H9 (cell line): ENCODE measurements around the gene NAPEPLD. TPM values are rescaled to one million over a fixed set of nuclear protein-coding genes. Genes with fewer than 3 reads are reported as not detected.

Experiments
- DNase-seq: peaks from one replicate; pipeline ENCODE4 v3.0.0-alpha.2; 2017
- H2AFZ ChIP-seq: one replicate; pipeline ENCODE4 v1.6.1; 2013; ENCODE audit warnings: mild to moderate bottlenecking, low read length, control low read depth, moderate library complexity
- H2AK5ac ChIP-seq: 2 replicates; pipeline ENCODE4 v1.6.1; 2013; ENCODE audit warnings: low read length, control low read depth, mixed read lengths; ENCODE audit not compliant: insufficient read length
- H2BK120ac ChIP-seq: one replicate; pipeline ENCODE4 v1.6.1; 2013; ENCODE audit warnings: low read depth, mild to moderate bottlenecking, low read length, control low read depth, inconsistent platforms; ENCODE audit not compliant: poor library complexity, severe bottlenecking
- H2BK12ac ChIP-seq: 2 replicates; pipeline ENCODE4 v1.6.1; 2013; ENCODE audit warnings: low read length, control low read depth, mixed read lengths, low read depth; ENCODE audit not compliant: insufficient read length
- H2BK15ac ChIP-seq: 2 replicates; pipeline ENCODE4 v1.6.1; 2013; ENCODE audit warnings: low read depth, low read length, control low read depth
- H2BK20ac ChIP-seq: one replicate; pipeline ENCODE4 v1.6.1; 2013; ENCODE audit warnings: low read depth, mild to moderate bottlenecking, low read length, control low read depth, inconsistent platforms; ENCODE audit not compliant: poor library complexity, severe bottlenecking
- H2BK5ac ChIP-seq: 2 replicates; pipeline ENCODE4 v1.6.1; 2013; ENCODE audit warnings: low read length, control low read depth, mixed read lengths; ENCODE audit not compliant: insufficient read length
- H3K14ac ChIP-seq: 2 replicates; pipeline ENCODE4 v1.6.1; 2013; ENCODE audit warnings: low read length, control low read depth; ENCODE audit not compliant: insufficient read depth
- H3K18ac ChIP-seq: 2 replicates; pipeline ENCODE4 v1.6.1; 2013; ENCODE audit warnings: low read depth, mild to moderate bottlenecking, mixed read lengths, low read length, control low read depth; ENCODE audit not compliant: insufficient read length
- H3K23ac ChIP-seq: 2 replicates; pipeline ENCODE4 v1.6.1; 2013; ENCODE audit warnings: low read length, control low read depth, mixed read lengths, low read depth; ENCODE audit not compliant: insufficient read length
- H3K23me2 ChIP-seq: 2 replicates; pipeline ENCODE4 v1.6.1; 2013; ENCODE audit warnings: low read depth, mild to moderate bottlenecking, mixed read lengths, low read length, control low read depth; ENCODE audit not compliant: insufficient read length, poor library complexity, severe bottlenecking
- H3K27ac ChIP-seq: 2 replicates; pipeline ENCODE4 v1.5.1; 2013; ENCODE audit warnings: low read length, control low read depth, mixed read lengths, low read depth; ENCODE audit not compliant: insufficient read length
- H3K27me3 ChIP-seq: 2 replicates; pipeline ENCODE4 v1.6.1; 2013; ENCODE audit warnings: low read length, control low read depth, inconsistent platforms; ENCODE audit not compliant: insufficient read depth
- H3K4ac ChIP-seq: 2 replicates; pipeline ENCODE4 v1.6.1; 2013; ENCODE audit warnings: low read depth, mild to moderate bottlenecking, control low read depth, inconsistent platforms, low read length, moderate library complexity
- H3K4me1 ChIP-seq: 2 replicates; pipeline ENCODE4 v1.6.1; 2013; ENCODE audit warnings: low read length, control low read depth, inconsistent platforms; ENCODE audit not compliant: insufficient read depth
- H3K4me2 ChIP-seq: 2 replicates; pipeline ENCODE4 v1.6.1; 2013; ENCODE audit warnings: low read length, control low read depth, mixed read lengths; ENCODE audit not compliant: insufficient read length, insufficient read depth
- H3K56ac ChIP-seq: 2 replicates; pipeline ENCODE4 v1.6.1; 2013; ENCODE audit warnings: low read depth, mild to moderate bottlenecking, mixed read lengths, low read length, control low read depth; ENCODE audit not compliant: insufficient read length
- H3K79me1 ChIP-seq: 2 replicates; pipeline ENCODE4 v1.6.1; 2013; ENCODE audit warnings: low read depth, mild to moderate bottlenecking, moderate library complexity, low read length, control low read depth, inconsistent platforms; ENCODE audit not compliant: insufficient read depth, poor library complexity, severe bottlenecking
- H3K79me2 ChIP-seq: 2 replicates; pipeline ENCODE4 v1.6.1; 2013; ENCODE audit warnings: low read length, control low read depth, inconsistent platforms; ENCODE audit not compliant: insufficient read depth
- H3K9ac ChIP-seq: 2 replicates; pipeline ENCODE4 v1.6.1; 2013; ENCODE audit warnings: low read length, control low read depth, mixed read lengths; ENCODE audit not compliant: insufficient read length; ENCODE audit errors: extremely low read depth
- H3K9me3 ChIP-seq: one replicate; pipeline ENCODE4 v1.6.1; 2013; ENCODE audit warnings: low read depth, low read length, inconsistent platforms; ENCODE audit not compliant: control insufficient read depth
- H3T11ph ChIP-seq: one replicate; pipeline ENCODE4 v1.6.1; 2013; ENCODE audit warnings: mild to moderate bottlenecking, low read length, control low read depth, inconsistent platforms
- H4K20me1 ChIP-seq: one replicate; pipeline ENCODE4 v1.6.1; 2013; ENCODE audit not compliant: control insufficient read depth, insufficient read length, insufficient read depth
- H4K5ac ChIP-seq: 2 replicates; pipeline ENCODE4 v1.6.1; 2013; ENCODE audit warnings: low read depth, mild to moderate bottlenecking, mixed read lengths, low read length, control low read depth; ENCODE audit not compliant: insufficient read length
- H4K8ac ChIP-seq: replicated peaks from 2 replicates; pipeline ENCODE4 v1.6.1; 2013; ENCODE audit warnings: low read length, control low read depth, mixed read lengths, low read depth; ENCODE audit not compliant: insufficient read length
- H4K91ac ChIP-seq: 2 replicates; pipeline ENCODE4 v1.6.1; 2013; ENCODE audit warnings: low read depth, mild to moderate bottlenecking, moderate library complexity, mixed read lengths, low read length, control low read depth; ENCODE audit not compliant: insufficient read length
- H3K27ac Mint-ChIP-seq, 3 experiments: 2 replicates in 2 of 3; 3 replicates in 1 of 3; pipeline ENCODE4 v1.8.0; 2020 to 2021; ENCODE audit warnings: mixed read lengths in 3 of 3, mild to moderate bottlenecking in 1 of 3, moderate library complexity in 1 of 3
- H3K27me3 Mint-ChIP-seq: 2 replicates; pipeline ENCODE4 v1.8.0; 2021; ENCODE audit warnings: low read depth, mild to moderate bottlenecking, moderate library complexity, mixed read lengths
- H3K36me3 Mint-ChIP-seq, 3 experiments: 2 replicates in 2 of 3; 3 replicates in 1 of 3; pipeline ENCODE4 v1.8.0; 2020 to 2021; ENCODE audit warnings: low read depth in 3 of 3, mixed read lengths in 3 of 3; ENCODE audit not compliant: insufficient read depth in 1 of 3
- H3K4me1 Mint-ChIP-seq, 2 experiments: 2 replicates each; pipeline ENCODE4 v1.8.0; 2020; ENCODE audit warnings: mixed read lengths in 2 of 2
- H3K4me3 Mint-ChIP-seq, 2 experiments: 2 replicates in 1 of 2; 3 replicates in 1 of 2; pipeline ENCODE4 v1.8.0; 2020 to 2021; ENCODE audit warnings: mild to moderate bottlenecking in 2 of 2, mixed read lengths in 2 of 2, moderate library complexity in 1 of 2
- H3K9me3 Mint-ChIP-seq, 2 experiments: 2 replicates in 1 of 2; 3 replicates in 1 of 2; pipeline ENCODE4 v1.8.0; 2020; ENCODE audit warnings: mild to moderate bottlenecking in 2 of 2, mixed read lengths in 2 of 2, moderate library complexity in 1 of 2
- CTCF ChIP-seq: fragments of 200-600 bp; sonication (generic); conservative IDR thresholded peaks from 3 replicates; pipeline ENCODE4 v1.8.0; 2021; ENCODE audit warnings: antibody characterized with exemption, mild to moderate bottlenecking
- WGBS: extraction: QIAGEN DNeasy Blood & Tissue Kit; methylation state at CpG from one replicate; pipeline ENCODE4 v1.1.7; 2013; ENCODE audit warnings: missing lambda C conversion rate, low lambda C conversion rate, mixed read lengths; ENCODE audit not compliant: insufficient read length; ENCODE audit errors: extremely low coverage; 5-methylcytosine and 5-hydroxymethylcytosine counted together
- total RNA-seq: library from RNA; stranded (reverse); gene quantifications from 2 replicates; pipeline ENCODE4 v1.2.1, GENCODE V29; 2021

Gene NAPEPLD
- total RNA-seq, 1 experiment from 2014 or later: 9.3 TPM

DNA sequence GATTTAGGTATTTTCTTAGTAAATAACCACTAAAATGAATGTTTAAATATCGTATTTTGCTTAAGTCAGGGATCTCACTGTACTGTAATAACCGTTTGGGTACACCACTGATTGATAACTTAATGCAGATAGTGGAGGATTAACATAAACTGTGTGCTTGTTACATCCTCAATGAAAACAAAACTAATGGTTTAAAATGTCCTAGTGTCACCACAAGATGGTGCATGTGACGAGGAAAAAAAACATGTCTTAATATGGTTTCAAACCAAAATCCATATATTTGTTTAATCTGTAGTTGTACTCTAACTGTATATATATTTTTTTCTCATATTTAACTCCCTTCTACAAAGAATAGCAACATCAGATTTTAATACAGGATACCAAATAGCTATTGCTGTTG is 54.8 kb downstream of the NAPEPLD start:
- no peak overlapping the region for H3K14ac ChIP-seq
- H2AFZ ChIP-seq: no peak overlapping the region
- no peak overlapping the region for H3K4me2 ChIP-seq
- H3K27ac Mint-ChIP-seq: no peak overlapping the region
- peak; percentile 29; the same call in 2 of the 3 replicates for TF ChIP-seq CTCF
- H3K56ac ChIP-seq: no peak overlapping the region
- H3K9me3 Mint-ChIP-seq: no peaks in the 10 kb centered on the region
- H2AK5ac ChIP-seq: no peak overlapping the region
- no peak overlapping the region for H3K23ac ChIP-seq
- H3K18ac ChIP-seq: no peak overlapping the region
- H3T11ph ChIP-seq: no peak overlapping the region
- no peak overlapping the region for H3K9ac ChIP-seq
- no peak overlapping the region for H2BK20ac ChIP-seq
- H3K4me1 Mint-ChIP-seq: no peaks in the 10 kb centered on the region
- H3K36me3 Mint-ChIP-seq: peaks cover 10 to 55% (median 41%) of the 10 kb centered on the region in 3 experiments; a peak in 6 of 7 replicates
- no peak overlapping the region for H4K5ac ChIP-seq
- H3K79me1 ChIP-seq: no peaks in the 10 kb centered on the region
- H3K27me3 ChIP-seq: no peaks in the 10 kb centered on the region
- no peak overlapping the region for H2BK120ac ChIP-seq
- no peaks in the 10 kb centered on the region for H3K27me3 Mint-ChIP-seq
- H4K91ac ChIP-seq: no peak overlapping the region
- H2BK5ac ChIP-seq: no peak overlapping the region
- H3K79me2 ChIP-seq: no peaks in the 10 kb centered on the region
- no peak overlapping the region for H3K27ac ChIP-seq
- H4K20me1 ChIP-seq: no peaks in the 10 kb centered on the region
- no peak overlapping the region for H2BK12ac ChIP-seq
- no CpG with 5 or more reads among the region's 3 CpGs for WGBS
- no peak for DNase-seq
- no peak overlapping the region for H2BK15ac ChIP-seq
- H3K23me2 ChIP-seq: no peaks in the 10 kb centered on the region
- no peak overlapping the region for H3K4me3 Mint-ChIP-seq
- H3K4ac ChIP-seq: no peak overlapping the region
- H3K4me1 ChIP-seq: no peaks in the 10 kb centered on the region
- no peak overlapping the region for H4K8ac ChIP-seq
- H3K9me3 ChIP-seq: no peaks in the 10 kb centered on the region
